ENCODE data around the gene AP2M1.

AP2M1 gene

GRCh38 chr3:184229394-184230080 is 54.9 kb downstream of the AP2M1 start, which contains the start of gene VWA5B2:
Gene VWA5B2 (plus strand): TSS chr3:184229585. CDS start chr3:184230529, 944 bp downstream.
- DNase-seq, result peak; percentile 28 to 54 (median 38)

GRCh38 chr3:184230081-184230602 is 55.5 kb downstream of the AP2M1 start:
- no peak for DNase-seq

GRCh38 chr3:184230603-184231528 is 56.2 kb downstream of the AP2M1 start:
- no peak for DNase-seq

GRCh38 chr3:184231671-184232070 is 57.0 kb downstream of the AP2M1 start:
- no peak for DNase-seq

- DNase-seq, result no peak
Measured at GRCh38 chr3:184233127-184233843, 58.6 kb downstream of the AP2M1 start.
